WTC11 (cell line): ENCODE data around the gene PNMT.

ENCODE experiments used
- ATF1 ChIP-seq: sonication (generic); formaldehyde crosslinking; IDR thresholded peaks from 2 replicates; pipeline ENCODE4 v1.8.1; 2023; ENCODE audit warnings: mild to moderate bottlenecking, moderate library complexity, missing genetic modification reagents
- ATF6 ChIP-seq: sonication (generic); formaldehyde crosslinking; IDR thresholded peaks from 2 replicates; pipeline ENCODE4 v1.8.1; 2023; ENCODE audit warnings: mild to moderate bottlenecking, missing genetic modification reagents
- CREB1 ChIP-seq: sonication (generic); formaldehyde crosslinking; IDR thresholded peaks from 2 replicates; pipeline ENCODE4 v1.8.0; 2023; ENCODE audit warnings: mild to moderate bottlenecking, missing genetic modification reagents
- CTCF ChIP-seq: fragments of 200-600 bp; IDR thresholded peaks from 2 replicates; pipeline ENCODE4 v1.8.0; 2022; ENCODE audit warnings: antibody characterized with exemption
- MLX ChIP-seq: sonication (generic); formaldehyde crosslinking; IDR thresholded peaks from 2 replicates; pipeline ENCODE4 v1.8.1; 2023; ENCODE audit warnings: mild to moderate bottlenecking, missing genetic modification reagents, moderate library complexity
- PRDM15 ChIP-seq: sonication (generic); formaldehyde crosslinking; IDR thresholded peaks from 2 replicates; pipeline ENCODE4 v1.8.0; 2022; ENCODE audit warnings: missing genetic modification reagents
- TCF7 ChIP-seq: sonication (generic); formaldehyde crosslinking; IDR thresholded peaks from 2 replicates; pipeline ENCODE4 v1.8.0; 2022; ENCODE audit warnings: mild to moderate bottlenecking, low read depth, missing genetic modification reagents, moderate library complexity
- ZNF121 ChIP-seq: sonication (generic); formaldehyde crosslinking; IDR thresholded peaks from 2 replicates; pipeline ENCODE4 v1.8.0; 2023; ENCODE audit warnings: missing genetic modification reagents
- ZNF396 ChIP-seq: fragments of 250-450 bp; sonication (Bioruptor Pico); IDR thresholded peaks from 2 replicates; pipeline ENCODE4 v1.8.0; 2021; ENCODE audit warnings: mild to moderate bottlenecking, moderate library complexity, borderline replicate concordance

- TF ChIP-seq CTCF: no peak
- no peak for TF ChIP-seq TCF7 (CRISPR knock-in tag)
- no peak for TF ChIP-seq ATF6
- no peak for TF ChIP-seq MLX
- TF ChIP-seq PRDM15: no peak
- no peak for TF ChIP-seq ZNF121 (CRISPR knock-in tag)
- no peak for TF ChIP-seq ZNF396 (CRISPR knock-in tag)
- TF ChIP-seq ATF1 (CRISPR knock-in tag): no peak
- TF ChIP-seq CREB1 (CRISPR knock-in tag): no peak
Measured at GRCh38 chr17:39648616-39649366, 19.5 kb upstream of the PNMT start.
